IMR-90 (cell line): ENCODE measurements around the gene MOB3B.

Experiments used
- BHLHE40 ChIP-seq: fragments of 150-350 bp; IDR thresholded peaks from 2 replicates; pipeline ENCODE4 v1.6.1; 2016; ENCODE audit warnings: mild to moderate bottlenecking, low read depth, low read length
- CEBPB ChIP-seq: IDR thresholded peaks from 2 replicates; pipeline ENCODE4 v1.6.1; 2012; ENCODE audit warnings: low read depth, low read length, improper control_type of control experiment
- MAFK ChIP-seq: IDR thresholded peaks from 2 replicates; pipeline ENCODE4 v1.6.1; 2012; ENCODE audit warnings: low read depth, low read length, improper control_type of control experiment
- MAZ ChIP-seq: IDR thresholded peaks from 2 replicates; pipeline ENCODE4 v1.6.1; 2012; ENCODE audit warnings: low read depth, mild to moderate bottlenecking, low read length, improper control_type of control experiment, moderate library complexity, borderline replicate concordance
- POLR2A ChIP-seq: IDR thresholded peaks from 2 replicates; pipeline ENCODE4 v1.6.1; 2012; ENCODE audit warnings: mild to moderate bottlenecking, low read depth, low read length
- RAD21 ChIP-seq: IDR thresholded peaks from 2 replicates; pipeline ENCODE4 v1.6.1; 2012; ENCODE audit warnings: low read length, improper control_type of control experiment
- RCOR1 ChIP-seq: IDR thresholded peaks from 2 replicates; pipeline ENCODE4 v1.6.1; 2012; ENCODE audit warnings: mild to moderate bottlenecking, low read length, improper control_type of control experiment; ENCODE audit not compliant: insufficient replicate concordance
- RFX5 ChIP-seq: IDR thresholded peaks from 2 replicates; pipeline ENCODE4 v1.8.0; 2012; ENCODE audit warnings: low read depth, mild to moderate bottlenecking, low read length, moderate library complexity
- SMC3 ChIP-seq: fragments of 150-350 bp; IDR thresholded peaks from 2 replicates; pipeline ENCODE4 v1.6.1; 2016; ENCODE audit warnings: low read depth, mild to moderate bottlenecking, antibody characterized with exemption, low read length, moderate library complexity
- USF2 ChIP-seq: fragments of 150-350 bp; IDR thresholded peaks from 2 replicates; pipeline ENCODE4 v1.6.1; 2017; ENCODE audit warnings: mild to moderate bottlenecking, antibody characterized with exemption, low read length, low read depth
- TF ChIP-seq, protein P1 (sequence below): conservative IDR thresholded peaks from 2 replicates; pipeline ENCODE4 v1.5.1; 2012; ENCODE audit warnings: mild to moderate bottlenecking, low read depth, low read length, improper control_type of control experiment

- TF ChIP-seq SMC3 = no peak
- TF ChIP-seq, protein P1, sequence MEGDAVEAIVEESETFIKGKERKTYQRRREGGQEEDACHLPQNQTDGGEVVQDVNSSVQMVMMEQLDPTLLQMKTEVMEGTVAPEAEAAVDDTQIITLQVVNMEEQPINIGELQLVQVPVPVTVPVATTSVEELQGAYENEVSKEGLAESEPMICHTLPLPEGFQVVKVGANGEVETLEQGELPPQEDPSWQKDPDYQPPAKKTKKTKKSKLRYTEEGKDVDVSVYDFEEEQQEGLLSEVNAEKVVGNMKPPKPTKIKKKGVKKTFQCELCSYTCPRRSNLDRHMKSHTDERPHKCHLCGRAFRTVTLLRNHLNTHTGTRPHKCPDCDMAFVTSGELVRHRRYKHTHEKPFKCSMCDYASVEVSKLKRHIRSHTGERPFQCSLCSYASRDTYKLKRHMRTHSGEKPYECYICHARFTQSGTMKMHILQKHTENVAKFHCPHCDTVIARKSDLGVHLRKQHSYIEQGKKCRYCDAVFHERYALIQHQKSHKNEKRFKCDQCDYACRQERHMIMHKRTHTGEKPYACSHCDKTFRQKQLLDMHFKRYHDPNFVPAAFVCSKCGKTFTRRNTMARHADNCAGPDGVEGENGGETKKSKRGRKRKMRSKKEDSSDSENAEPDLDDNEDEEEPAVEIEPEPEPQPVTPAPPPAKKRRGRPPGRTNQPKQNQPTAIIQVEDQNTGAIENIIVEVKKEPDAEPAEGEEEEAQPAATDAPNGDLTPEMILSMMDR = no peak
- TF ChIP-seq BHLHE40 = no peak
- TF ChIP-seq POLR2A = no peak
- TF ChIP-seq MAFK = no peak
- TF ChIP-seq RFX5 = no peak
- no peak for TF ChIP-seq RAD21
- TF ChIP-seq MAZ = no peak
- TF ChIP-seq USF2 = no peak
- no peak for TF ChIP-seq CEBPB
- TF ChIP-seq RCOR1 = no peak
Measured at GRCh38 chr9:27470291-27470856, 59.2 kb downstream of the MOB3B start.
